DMS79 (cell line): ENCODE results near the gene ACSM4.
"Not testable (repeated sequence)": the region's sequence is repeated elsewhere in the genome, so short reads cannot be mapped to it uniquely, and the experiment has no call there.

Experiments
- DNase-seq: peaks from one replicate; lab custom pipeline; 2025; lab: John Stamatoyannopoulos, UW

Gene ACSM4

GRCh38 chr12:7303772-7304171 is at the start of gene ACSM4:
Gene ACSM4 (plus strand): TSS chr12:7304072. CDS start chr12:7304332, 260 bp downstream.
- no peak for DNase-seq

- no peak for DNase-seq
These were observed 44.8 kb upstream of the ACSM4 start for GRCh38 chr12:7259060-7259459.

GRCh38 chr12:7264538-7264937 is 39.3 kb upstream of the ACSM4 start:
- DNase-seq = no peak

- DNase-seq = no peak
These were observed 38.6 kb upstream of the ACSM4 start for GRCh38 chr12:7265251-7265650.

GRCh38 chr12:7269273-7269672 is 34.6 kb upstream of the ACSM4 start:
- no peak for DNase-seq

GRCh38 chr12:7271893-7272514 is 31.9 kb upstream of the ACSM4 start:
- no peak for DNase-seq

- not testable (repeated sequence) for DNase-seq
These were observed 28.4 kb upstream of the ACSM4 start for GRCh38 chr12:7275482-7275881.

- DNase-seq = no peak
These were observed 21.0 kb upstream of the ACSM4 start for GRCh38 chr12:7282844-7283243.

- DNase-seq = no peak
These were observed 14.1 kb upstream of the ACSM4 start for GRCh38 chr12:7289743-7290142.

GRCh38 chr12:7290588-7290987 is 13.3 kb upstream of the ACSM4 start:
- not testable (repeated sequence) for DNase-seq

GRCh38 chr12:7292300-7292699 is 11.6 kb upstream of the ACSM4 start:
- no peak for DNase-seq

GRCh38 chr12:7293670-7294069 is 10.2 kb upstream of the ACSM4 start:
- DNase-seq = no peak

GRCh38 chr12:7295529-7295928 is 8.3 kb upstream of the ACSM4 start:
- DNase-seq = no peak

GRCh38 chr12:7297865-7298264 is 6.0 kb upstream of the ACSM4 start:
- no peak for DNase-seq

GRCh38 chr12:7302266-7302986 is 1.4 kb upstream of the ACSM4 start:
- no peak for DNase-seq

GRCh38 chr12:7303230-7303629 is 642 bp upstream of the ACSM4 start:
- no peak for DNase-seq

- no peak for DNase-seq
These were observed 584 bp downstream of the ACSM4 start for GRCh38 chr12:7304456-7304855.

- DNase-seq = no peak
These were observed 6.2 kb downstream of the ACSM4 start for GRCh38 chr12:7310070-7310469.

GRCh38 chr12:7319930-7320329 is 16.1 kb downstream of the ACSM4 start:
- no peak for DNase-seq

- DNase-seq = no peak
These were observed 17.8 kb downstream of the ACSM4 start for GRCh38 chr12:7321624-7322023.

- DNase-seq = no peak
These were observed 18.7 kb downstream of the ACSM4 start for GRCh38 chr12:7322599-7322998.

GRCh38 chr12:7324176-7324575 is 20.3 kb downstream of the ACSM4 start:
- no peak for DNase-seq

GRCh38 chr12:7327918-7328317 is 24.0 kb downstream of the ACSM4 start:
- no peak for DNase-seq

GRCh38 chr12:7337790-7338189 is 33.9 kb downstream of the ACSM4 start:
- not testable (repeated sequence) for DNase-seq
